ENCODE results near the gene TMEM179.

- TF ChIP-seq CTCF (IDR thresholded peaks at IDR 0.05; ENCODE audit: low read depth, low read length) (no peak), MAX (IDR thresholded peaks at IDR 0.05; ENCODE audit: low read depth, low read length) (no peak)
Measured at GRCh38 chr14:104557086-104557485, 47.5 kb downstream of the TMEM179 start.
